MCF 10A (cell line): ENCODE results near the gene SCAPER. TPM values are rescaled to one million over a fixed set of nuclear protein-coding genes. Genes with fewer than 3 reads are reported as not detected.
"Not testable (repeated sequence)": the region's sequence is repeated elsewhere in the genome, so short reads cannot be mapped to it uniquely, and the experiment has no call there.

Experiments
- BruUV-seq: library from RNA; stranded (reverse); fragments of 400-500 nt; replicated peaks from 2 replicates; lab custom pipeline; 2021; lab: Mats Ljungman, UMichigan
- CTCF ChIA-PET: fragments of 300-600 bp; sonication (Branson Sonifier 250); formaldehyde crosslinking; extraction: SDS; loops from one replicate; lab custom pipeline; 2021; ENCODE audit warnings: antibody characterized with exemption, inconsistent platforms; lab: Yijun Ruan, JAX
- POLR2A ChIA-PET: fragments of 300-600, 350-650 bp; sonication (Branson Sonifier 250); formaldehyde crosslinking; extraction: SDS; loops from one replicate; lab custom pipeline; 2020; ENCODE audit warnings: antibody characterized with exemption, inconsistent platforms; lab: Yijun Ruan, JAX
- DNase-seq: peaks from one replicate; pipeline ENCODE4 v3.0.0-alpha.2; 2018; ENCODE audit not compliant: unreplicated experiment
- H3K27ac Mint-ChIP-seq: one replicate; pipeline ENCODE4 v1.8.0; 2022; ENCODE audit warnings: mild to moderate bottlenecking, low read depth, mixed read lengths; ENCODE audit not compliant: unreplicated experiment
- H3K27me3 Mint-ChIP-seq: one replicate; pipeline ENCODE4 v1.8.0; 2022; ENCODE audit warnings: mixed read lengths; ENCODE audit not compliant: insufficient read depth, unreplicated experiment
- H3K36me3 Mint-ChIP-seq: one replicate; pipeline ENCODE4 v1.8.0; 2022; ENCODE audit warnings: mild to moderate bottlenecking, moderate library complexity, mixed read lengths; ENCODE audit not compliant: insufficient read depth, unreplicated experiment
- H3K4me1 Mint-ChIP-seq: one replicate; pipeline ENCODE4 v1.8.0; 2022; ENCODE audit warnings: mixed read lengths; ENCODE audit not compliant: insufficient read depth, unreplicated experiment
- H3K4me3 Mint-ChIP-seq: one replicate; pipeline ENCODE4 v1.8.0; 2022; ENCODE audit warnings: mild to moderate bottlenecking, moderate library complexity, mixed read lengths; ENCODE audit not compliant: unreplicated experiment
- H3K9me3 Mint-ChIP-seq: one replicate; pipeline ENCODE4 v1.8.0; 2022; ENCODE audit warnings: mixed read lengths; ENCODE audit not compliant: unreplicated experiment
- intact Hi-C: fragments of 100-400 bp; cut with micrococcal nuclease; formaldehyde crosslinking; loops from 2 replicates; pipeline ENCODE4 v1.14.1; 2022
- total RNA-seq: library from RNA; stranded (reverse); gene quantifications from 2 replicates; pipeline ENCODE4 v1.2.3, GENCODE V29; 2022
- TF ChIP-seq, protein P1 (sequence below): fragments of 200-600 bp; IDR thresholded peaks from one replicate; pipeline ENCODE4 v1.8.0; 2022; ENCODE audit warnings: antibody characterized with exemption, mild to moderate bottlenecking; ENCODE audit not compliant: unreplicated experiment

SCAPER gene
- total RNA-seq, 1 experiment from 2014 or later, result 9.5 TPM

DNA sequence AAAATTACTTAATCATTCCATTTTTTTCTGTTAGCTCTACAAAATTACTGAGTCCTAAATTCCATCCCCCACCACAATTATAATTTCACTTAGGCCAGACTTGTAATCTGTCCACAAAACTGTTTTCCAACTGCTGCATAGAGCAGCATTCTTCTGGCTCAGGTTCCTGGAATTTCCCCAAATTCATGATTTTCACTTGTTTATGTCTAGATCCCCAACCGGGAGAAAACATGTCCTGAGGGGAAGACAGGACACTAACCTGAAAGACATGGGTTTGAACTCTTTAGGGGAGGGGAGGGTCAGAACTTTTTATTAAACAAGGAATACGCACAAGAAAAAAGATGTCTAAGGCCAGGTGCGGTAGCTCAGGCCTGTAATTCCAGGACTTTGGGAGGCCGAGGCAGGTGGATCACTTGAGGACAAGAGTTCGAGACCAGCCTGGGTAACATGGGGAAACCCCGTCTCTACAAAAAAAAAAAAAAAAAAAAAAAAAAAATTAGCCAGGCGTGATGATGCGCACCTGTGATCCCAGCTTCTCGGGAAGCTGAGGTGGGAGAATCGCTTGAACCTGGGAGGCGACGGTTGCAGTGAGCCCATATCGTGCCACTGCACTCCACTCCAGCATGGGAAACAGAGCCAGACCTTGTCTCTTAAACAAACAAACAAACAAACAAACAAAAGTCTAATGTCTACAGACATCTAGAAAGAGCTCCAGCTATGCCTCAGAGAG is 595.4 kb downstream of the SCAPER start:
- peak; percentile 27 for DNase-seq
- POLR2A ChIA-PET, result interaction anchor here (0.6 to 1.2 kb wide), 5 partner anchors 11 to 159 kb away, joined by 3 to 4 read pairs (median 3); no protein-coding TSS in a partner anchor
- H3K4me1 Mint-ChIP-seq, result peaks cover 24% of the 10 kb centered on the region
- no peak overlapping the region for H3K27ac Mint-ChIP-seq
- H3K27me3 Mint-ChIP-seq, result no peaks in the 10 kb centered on the region
- peak overlapping the region; percentile 76 for H3K4me3 Mint-ChIP-seq
- TF ChIP-seq, protein P1, sequence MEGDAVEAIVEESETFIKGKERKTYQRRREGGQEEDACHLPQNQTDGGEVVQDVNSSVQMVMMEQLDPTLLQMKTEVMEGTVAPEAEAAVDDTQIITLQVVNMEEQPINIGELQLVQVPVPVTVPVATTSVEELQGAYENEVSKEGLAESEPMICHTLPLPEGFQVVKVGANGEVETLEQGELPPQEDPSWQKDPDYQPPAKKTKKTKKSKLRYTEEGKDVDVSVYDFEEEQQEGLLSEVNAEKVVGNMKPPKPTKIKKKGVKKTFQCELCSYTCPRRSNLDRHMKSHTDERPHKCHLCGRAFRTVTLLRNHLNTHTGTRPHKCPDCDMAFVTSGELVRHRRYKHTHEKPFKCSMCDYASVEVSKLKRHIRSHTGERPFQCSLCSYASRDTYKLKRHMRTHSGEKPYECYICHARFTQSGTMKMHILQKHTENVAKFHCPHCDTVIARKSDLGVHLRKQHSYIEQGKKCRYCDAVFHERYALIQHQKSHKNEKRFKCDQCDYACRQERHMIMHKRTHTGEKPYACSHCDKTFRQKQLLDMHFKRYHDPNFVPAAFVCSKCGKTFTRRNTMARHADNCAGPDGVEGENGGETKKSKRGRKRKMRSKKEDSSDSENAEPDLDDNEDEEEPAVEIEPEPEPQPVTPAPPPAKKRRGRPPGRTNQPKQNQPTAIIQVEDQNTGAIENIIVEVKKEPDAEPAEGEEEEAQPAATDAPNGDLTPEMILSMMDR, result no peak
- CTCF ChIA-PET, result interaction anchor here (0.6 kb wide), 1 partner anchor 19 kb away, joined by 5 read pairs; no protein-coding TSS in a partner anchor
- intact Hi-C loops, result loop anchor here (2.0 kb wide), 1 partner anchor 21 kb away; no protein-coding TSS in a partner anchor
- no TSS peak for BruUV-seq
- H3K36me3 Mint-ChIP-seq, result no peaks in the 10 kb centered on the region
- H3K9me3 Mint-ChIP-seq, result no peaks in the 10 kb centered on the region

DNA sequence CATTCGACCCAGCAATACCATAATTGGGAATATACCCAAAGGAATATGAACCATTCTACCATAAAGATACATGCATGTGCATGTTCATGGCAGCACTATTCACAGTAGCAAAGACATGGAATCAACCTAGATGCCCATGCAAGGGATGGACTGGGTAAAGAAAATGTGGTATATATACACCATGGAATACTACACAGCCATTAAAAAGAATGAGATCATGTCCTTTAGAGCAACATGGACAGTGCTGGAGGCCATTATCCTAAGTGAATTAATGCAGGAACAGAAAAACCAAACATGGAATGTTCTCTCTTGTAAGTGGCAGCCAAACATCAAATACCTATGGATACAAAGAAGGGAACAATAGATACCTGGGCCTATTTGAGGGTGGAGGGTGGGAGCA is 601.2 kb downstream of the SCAPER start:
- Mint-ChIP-seq H3K27ac (no peak overlapping the region), H3K4me3 (no peak overlapping the region), H3K9me3 (no peaks in the 10 kb centered on the region), H3K27me3 (no peaks in the 10 kb centered on the region), H3K4me1 (peaks cover 7% of the 10 kb centered on the region), H3K36me3 (peaks cover 5% of the 10 kb centered on the region)
- TF ChIP-seq, protein P1, result no peak
- ChIA-PET POLR2A (no interaction called here), CTCF (no interaction called here)
- no peak for DNase-seq
- intact Hi-C loops, result no loop called here
- BruUV-seq, result no TSS peak

DNA sequence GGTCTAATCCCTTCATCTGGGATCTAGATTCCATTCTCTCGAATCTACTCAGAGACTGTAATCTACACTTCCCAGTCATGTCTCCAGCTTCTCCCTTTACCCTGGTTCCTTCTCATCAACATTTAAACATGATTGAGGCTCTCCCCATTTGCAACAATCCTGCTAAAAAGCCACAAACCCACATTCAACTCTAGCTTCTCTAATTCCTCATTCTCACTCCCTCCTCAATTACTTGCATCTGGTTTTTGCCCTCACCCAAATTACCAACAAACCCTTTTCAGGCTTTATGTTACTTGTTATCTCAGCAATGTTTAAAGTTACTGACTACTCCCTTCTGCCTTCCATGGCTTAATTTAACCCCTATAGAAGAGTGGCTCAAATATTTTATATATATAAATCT is 605.4 kb downstream of the SCAPER start:
- Mint-ChIP-seq H3K4me3 (no peak overlapping the region), H3K9me3 (no peaks in the 10 kb centered on the region), H3K36me3 (peaks cover 14% of the 10 kb centered on the region), H3K27ac (no peak overlapping the region), H3K27me3 (no peaks in the 10 kb centered on the region), H3K4me1 (peaks cover 6% of the 10 kb centered on the region)
- intact Hi-C loops, result no loop called here
- ChIA-PET POLR2A (interaction anchor here (1.2 kb wide), 1 partner anchor 11 kb away, joined by 7 read pairs; the partner anchor contains the start of gene ETFA), CTCF (interaction anchor here (1.4 kb wide), 1 partner anchor 17 kb away, joined by 3 read pairs; no protein-coding TSS in a partner anchor)
- TF ChIP-seq, protein P1, result no peak
- DNase-seq, result no peak
- BruUV-seq, result no TSS peak

DNA sequence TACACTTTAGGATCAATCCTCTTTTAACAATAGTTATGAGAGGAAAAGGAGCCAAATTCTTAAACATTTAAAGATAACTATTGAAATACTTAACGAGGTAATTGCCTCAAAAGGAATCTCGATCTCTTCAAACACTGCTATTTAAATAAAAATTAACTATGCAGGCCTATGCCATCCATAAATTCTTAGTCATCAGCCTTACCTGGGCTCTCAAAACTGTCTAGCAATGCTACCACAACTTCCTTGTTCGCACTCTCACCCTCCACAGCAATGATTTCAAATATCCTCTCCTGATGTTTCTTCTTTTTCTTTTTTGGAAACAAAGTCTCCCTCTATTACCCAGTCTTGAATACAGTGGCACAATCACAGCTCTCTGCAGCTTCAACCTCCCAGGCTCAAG is 606.2 kb downstream of the SCAPER start:
- BruUV-seq, result no TSS peak
- TF ChIP-seq, protein P1, result no peak
- ChIA-PET POLR2A (interaction anchor here (1.2 to 1.3 kb wide), 2 partner anchors 10 to 13 kb away, joined by 4 to 5 read pairs; partner anchors contain the start of gene ETFA), CTCF (interaction anchor here (1.4 kb wide), 1 partner anchor 17 kb away, joined by 3 read pairs; no protein-coding TSS in a partner anchor)
- Mint-ChIP-seq H3K36me3 (peaks cover 14% of the 10 kb centered on the region), H3K27me3 (no peaks in the 10 kb centered on the region), H3K9me3 (no peaks in the 10 kb centered on the region), H3K4me3 (no peak overlapping the region), H3K27ac (peak overlapping the region; percentile 21), H3K4me1 (peaks cover 6% of the 10 kb centered on the region)
- intact Hi-C loops, result no loop called here
- DNase-seq, result no peak

DNA sequence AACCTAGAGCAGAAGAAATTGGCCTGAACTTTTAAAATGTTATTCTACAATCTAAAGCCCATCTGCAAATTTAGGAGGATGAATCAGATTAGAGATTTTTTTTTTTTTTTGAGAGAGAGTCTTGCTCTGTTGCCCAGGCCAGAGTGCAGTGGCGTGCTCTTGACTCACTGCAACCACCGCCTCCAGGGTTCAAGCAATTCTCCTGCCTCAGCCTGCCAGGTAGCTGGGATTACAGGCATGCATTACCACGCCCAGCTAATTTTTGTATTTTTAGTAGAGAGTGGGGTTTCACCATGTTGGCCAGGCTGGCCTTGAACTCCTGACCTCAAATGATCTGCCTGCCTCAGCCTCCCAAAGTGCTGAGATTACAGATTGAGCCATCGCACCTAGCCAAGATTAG is 607.2 kb downstream of the SCAPER start:
- H3K27ac Mint-ChIP-seq, intact Hi-C loops, H3K27me3 Mint-ChIP-seq, DNase-seq, CTCF ChIA-PET, H3K9me3 Mint-ChIP-seq, BruUV-seq, H3K4me1 Mint-ChIP-seq, H3K4me3 Mint-ChIP-seq: not testable (repeated sequence)
- POLR2A ChIA-PET, result interaction anchor here (0.7 to 1.3 kb wide), 5 partner anchors 11 to 146 kb away, joined by 3 to 6 read pairs (median 4); partner anchors contain the start of gene ETFA
- peaks cover 14% of the 10 kb centered on the region for H3K36me3 Mint-ChIP-seq
